AG10803 (cell line): ENCODE results near the gene DLGAP1.
A peak's percentile ranks its signal among the peaks of the same experiment; 100 is the strongest.

Experiments used
- DNase-seq: peaks from one replicate; pipeline ENCODE4 v3.0.0; 2010; ENCODE audit warnings: low read depth
- H3K4me3 ChIP-seq: 2 replicates; pipeline ENCODE4 v1.5.1; 2011; ENCODE audit warnings: mild to moderate bottlenecking, low read length, control low read depth
- CTCF ChIP-seq: conservative IDR thresholded peaks from 2 replicates; pipeline ENCODE4 v1.5.1; 2011; ENCODE audit warnings: mild to moderate bottlenecking, low read length, control low read depth, inconsistent platforms

DLGAP1 gene

GRCh38 chr18:3898861-3899613 is 556.1 kb downstream of the DLGAP1 start:
- no peak for TF ChIP-seq CTCF
- no peak overlapping the region for H3K4me3 ChIP-seq

GRCh38 chr18:3892152-3892551 is 563.0 kb downstream of the DLGAP1 start:
- no peak for TF ChIP-seq CTCF
- no peak for DNase-seq
- H3K4me3 ChIP-seq = no peak overlapping the region

More at GRCh38 chr18:3898861-3899613, 556.1 kb downstream of the DLGAP1 start:
- DNase-seq = no peak

GRCh38 chr18:3891245-3891644 is 563.9 kb downstream of the DLGAP1 start:
- no peak for TF ChIP-seq CTCF
- no peak overlapping the region for H3K4me3 ChIP-seq
- no peak for DNase-seq

- no peak overlapping the region for H3K4me3 ChIP-seq
- peak; percentile 55 for DNase-seq
- TF ChIP-seq CTCF = no peak
These were observed 565.3 kb downstream of the DLGAP1 start for GRCh38 chr18:3889803-3890202.

- H3K4me3 ChIP-seq = no peak overlapping the region
- TF ChIP-seq CTCF = no peak
- DNase-seq = no peak
These were observed 566.0 kb downstream of the DLGAP1 start for GRCh38 chr18:3889121-3889520.

- no peak overlapping the region for H3K4me3 ChIP-seq
- TF ChIP-seq CTCF = no peak
- no peak for DNase-seq
These were observed 568.4 kb downstream of the DLGAP1 start for GRCh38 chr18:3886575-3887322.

- DNase-seq = no peak
- TF ChIP-seq CTCF = peak; percentile 15; the same call in 1 of the 2 replicates
- H3K4me3 ChIP-seq = no peak overlapping the region
These were observed 569.8 kb downstream of the DLGAP1 start for GRCh38 chr18:3885209-3885792.
